ENCODE data around the gene FBXL16.
"Not testable (repeated sequence)": the region's sequence is repeated elsewhere in the genome, so short reads cannot be mapped to it uniquely, and the experiment has no call there.

FBXL16 gene

DNA sequence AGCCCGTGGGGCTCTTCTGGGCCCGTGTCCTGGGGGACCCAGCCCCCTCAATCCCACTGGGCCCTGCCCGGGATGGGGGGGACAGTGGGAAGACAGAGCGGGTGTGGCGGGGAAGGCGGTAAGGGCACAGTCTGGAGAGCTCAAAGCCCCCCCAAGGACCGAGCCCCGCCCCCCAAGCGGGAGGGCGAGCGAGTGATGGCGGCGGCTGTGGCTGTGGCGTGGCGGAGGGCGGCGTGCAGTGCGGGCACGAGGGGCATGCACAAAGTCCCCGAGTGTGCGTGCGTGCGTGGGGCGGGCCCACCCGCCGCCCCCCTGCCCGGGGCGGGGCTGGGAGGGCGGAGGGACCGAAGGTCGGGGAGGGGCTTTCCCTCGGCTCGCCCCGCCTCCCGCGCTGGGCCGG lies 11.8 kb downstream of the FBXL16 start:
- H4K8ac ChIP-seq (ENCODE audit: low read depth, low read length), result no peak overlapping the region
- no peak overlapping the region for H3K4me3 ChIP-seq (ENCODE audit: low read length)
- H3K27me3 ChIP-seq (ENCODE audit: insufficient read depth, low read length, poor library complexity), result peaks cover 25% of the 10 kb centered on the region
- H4K5ac ChIP-seq (ENCODE audit: low read length), result no peak overlapping the region
- H2BK120ac ChIP-seq (ENCODE audit: low read depth, low read length), result no peak overlapping the region
- H3K56ac ChIP-seq (ENCODE audit: low read length), result no peak overlapping the region
- H3K79me1 ChIP-seq (ENCODE audit: low read length), result peaks cover 9% of the 10 kb centered on the region
- no peaks in the 10 kb centered on the region for H3K36me3 ChIP-seq (ENCODE audit: control insufficient read depth, insufficient read depth, low read length)
- H3K23ac ChIP-seq (ENCODE audit: low read length), result no peak overlapping the region
- WGBS (ENCODE audit: extremely low coverage, insufficient coverage, low lambda C conversion rate), result no CpG with 5 or more reads among the region's 37 CpGs
- H3K4ac ChIP-seq (ENCODE audit: low read depth, low read length), result no peak overlapping the region
- no peak overlapping the region for H3K27ac ChIP-seq (ENCODE audit: low read depth, low read length)
- H3K4me2 ChIP-seq (ENCODE audit: low read length), result no peak overlapping the region
- no peaks in the 10 kb centered on the region for H3K79me2 ChIP-seq (ENCODE audit: control insufficient read depth, insufficient read depth, low read length)
- no peak overlapping the region for H3K18ac ChIP-seq (ENCODE audit: low read length)
- no peak overlapping the region for H2AK5ac ChIP-seq (ENCODE audit: low read length)
- peaks cover 3% of the 10 kb centered on the region for H3K4me1 ChIP-seq (ENCODE audit: control insufficient read depth, low read depth, low read length)
- H2BK5ac ChIP-seq (ENCODE audit: low read length), result no peak overlapping the region
- H3K9ac ChIP-seq (ENCODE audit: low read length), result no peak overlapping the region
- no peak for DNase-seq
- no peak overlapping the region for H2BK15ac ChIP-seq (replicated peaks; ENCODE audit: low read depth)

DNA sequence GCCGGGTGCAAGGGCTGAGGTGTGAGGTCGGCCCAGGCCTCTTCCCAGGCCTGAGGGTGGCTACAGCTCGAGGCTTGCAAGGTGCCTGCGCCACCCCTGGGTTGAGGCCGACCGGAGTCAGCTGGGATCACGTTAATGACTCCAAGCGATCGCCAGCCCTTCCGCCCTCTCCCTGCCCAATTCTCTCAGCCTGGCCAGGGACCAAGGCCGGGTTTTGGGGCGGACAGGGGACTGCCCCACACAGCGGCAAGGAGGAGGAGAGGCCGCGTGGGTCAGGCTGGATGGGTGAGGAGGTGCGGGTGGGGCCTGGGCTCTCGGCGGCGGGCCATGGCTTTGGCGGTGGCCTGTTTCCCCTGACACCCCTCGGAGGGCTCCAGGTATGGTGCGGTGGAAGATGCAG lies 12.2 kb downstream of the FBXL16 start:
- Histone ChIP-seq H2BK15ac (replicated peaks; ENCODE audit: low read depth) (no peak overlapping the region), H3K4me1 (ENCODE audit: control insufficient read depth, low read depth, low read length) (peaks cover 3% of the 10 kb centered on the region), H3K23ac (ENCODE audit: low read length) (no peak overlapping the region), H3K27me3 (ENCODE audit: insufficient read depth, low read length, poor library complexity) (peaks cover 25% of the 10 kb centered on the region), H4K5ac (ENCODE audit: low read length) (no peak overlapping the region), H3K56ac (ENCODE audit: low read length) (no peak overlapping the region), H2BK5ac (ENCODE audit: low read length) (no peak overlapping the region), H3K36me3 (ENCODE audit: control insufficient read depth, insufficient read depth, low read length) (no peaks in the 10 kb centered on the region), H3K27ac (ENCODE audit: low read depth, low read length) (no peak overlapping the region), H3K79me1 (ENCODE audit: low read length) (peaks cover 9% of the 10 kb centered on the region), H3K79me2 (ENCODE audit: control insufficient read depth, insufficient read depth, low read length) (no peaks in the 10 kb centered on the region), H2BK120ac (ENCODE audit: low read depth, low read length) (no peak overlapping the region), H3K4ac (ENCODE audit: low read depth, low read length) (no peak overlapping the region), H3K18ac (ENCODE audit: low read length) (no peak overlapping the region), H3K4me3 (ENCODE audit: low read length) (no peak overlapping the region), H4K8ac (ENCODE audit: low read depth, low read length) (no peak overlapping the region), H3K4me2 (ENCODE audit: low read length) (no peak overlapping the region), H2AK5ac (ENCODE audit: low read length) (no peak overlapping the region), H3K9ac (ENCODE audit: low read length) (no peak overlapping the region)
- no CpG with 5 or more reads among the region's 22 CpGs for WGBS (ENCODE audit: extremely low coverage, insufficient coverage, low lambda C conversion rate)
- DNase-seq, result no peak

DNA sequence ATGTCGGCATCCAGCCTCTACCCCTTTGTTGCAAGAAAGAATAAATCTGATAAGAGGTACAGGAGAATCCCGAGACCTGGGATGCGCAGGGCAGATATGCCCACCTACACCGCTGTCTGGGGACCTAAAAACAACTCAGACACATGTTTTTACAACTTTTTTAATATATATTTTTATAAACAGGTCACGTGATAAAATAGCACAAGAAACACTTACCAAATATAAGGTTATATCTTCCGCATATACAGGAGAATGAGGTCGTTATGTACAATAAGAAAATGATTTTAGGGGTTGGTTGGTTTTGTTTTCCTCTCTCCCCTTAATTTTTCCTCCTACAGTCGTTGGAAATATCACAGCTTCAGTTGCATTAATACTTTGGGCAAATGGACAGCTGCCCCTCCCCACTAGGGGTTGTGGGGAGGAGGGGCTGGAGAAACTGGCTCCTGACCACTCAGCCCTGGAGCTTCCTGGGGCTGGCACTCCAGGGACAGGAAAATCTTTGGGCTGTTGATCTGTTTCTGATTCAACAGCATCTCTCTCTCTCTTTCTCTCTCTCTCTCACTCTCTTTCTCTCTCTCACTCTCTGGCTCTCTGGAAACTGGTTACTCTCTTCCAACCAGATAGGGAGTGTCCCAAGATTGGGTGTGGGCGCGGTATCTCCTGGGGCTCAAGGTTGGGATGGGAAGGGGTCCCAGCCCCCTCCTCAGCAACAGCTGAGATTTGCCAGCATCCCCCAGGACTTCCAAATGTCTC lies 13.1 kb downstream of the FBXL16 start:
- Histone ChIP-seq H3K36me3 (ENCODE audit: control insufficient read depth, insufficient read depth, low read length) (no peaks in the 10 kb centered on the region), H3K18ac (ENCODE audit: low read length) (no peak overlapping the region), H3K4ac (ENCODE audit: low read depth, low read length) (no peak overlapping the region), H3K4me3 (ENCODE audit: low read length) (no peak overlapping the region), H3K79me1 (ENCODE audit: low read length) (peaks cover 9% of the 10 kb centered on the region), H3K23ac (ENCODE audit: low read length) (no peak overlapping the region), H2AK5ac (ENCODE audit: low read length) (no peak overlapping the region), H4K8ac (ENCODE audit: low read depth, low read length) (no peak overlapping the region), H3K56ac (ENCODE audit: low read length) (no peak overlapping the region), H3K27ac (ENCODE audit: low read depth, low read length) (no peak overlapping the region), H2BK120ac (ENCODE audit: low read depth, low read length) (no peak overlapping the region), H3K27me3 (ENCODE audit: insufficient read depth, low read length, poor library complexity) (peaks cover 25% of the 10 kb centered on the region), H2BK15ac (replicated peaks; ENCODE audit: low read depth) (no peak overlapping the region), H2BK5ac (ENCODE audit: low read length) (no peak overlapping the region), H4K5ac (ENCODE audit: low read length) (no peak overlapping the region), H3K9ac (ENCODE audit: low read length) (no peak overlapping the region), H3K4me1 (ENCODE audit: control insufficient read depth, low read depth, low read length) (peaks cover 3% of the 10 kb centered on the region), H3K79me2 (ENCODE audit: control insufficient read depth, insufficient read depth, low read length) (no peaks in the 10 kb centered on the region), H3K4me2 (ENCODE audit: low read length) (no peak overlapping the region)
- no peak for DNase-seq
- WGBS (ENCODE audit: extremely low coverage, insufficient coverage, low lambda C conversion rate), result no CpG with 5 or more reads among the region's 10 CpGs

DNA sequence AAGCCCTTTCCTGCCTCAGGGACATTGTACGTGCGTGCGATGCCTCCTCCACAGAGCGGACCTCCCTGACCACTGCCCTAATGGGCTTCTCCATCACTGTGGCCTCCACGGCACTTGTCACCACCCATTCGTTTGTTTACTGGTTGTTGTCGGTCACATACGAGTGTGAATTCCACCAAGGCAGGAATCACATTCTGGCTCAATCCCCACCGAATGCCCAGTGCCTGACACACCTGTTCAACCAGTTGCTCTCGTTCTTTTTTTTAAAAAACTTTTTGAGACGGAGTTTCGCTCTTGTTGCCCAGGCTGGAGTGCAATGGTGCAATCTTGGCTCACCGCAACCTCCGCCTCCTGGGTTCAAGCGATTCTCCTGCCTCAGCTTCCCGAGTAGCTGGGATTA lies 14.4 kb downstream of the FBXL16 start:
- not testable (repeated sequence) for H2AK5ac ChIP-seq (ENCODE audit: low read length); H3K4me2 ChIP-seq (ENCODE audit: low read length); H3K79me1 ChIP-seq (ENCODE audit: low read length); H2BK120ac ChIP-seq (ENCODE audit: low read depth, low read length); DNase-seq; H3K56ac ChIP-seq (ENCODE audit: low read length); H3K27ac ChIP-seq (ENCODE audit: low read depth, low read length); H3K4me3 ChIP-seq (ENCODE audit: low read length); H2BK5ac ChIP-seq (ENCODE audit: low read length); H2BK15ac ChIP-seq (replicated peaks; ENCODE audit: low read depth); H3K36me3 ChIP-seq (ENCODE audit: control insufficient read depth, insufficient read depth, low read length); H3K79me2 ChIP-seq (ENCODE audit: control insufficient read depth, insufficient read depth, low read length); H3K4ac ChIP-seq (ENCODE audit: low read depth, low read length); H3K4me1 ChIP-seq (ENCODE audit: control insufficient read depth, low read depth, low read length); H3K9ac ChIP-seq (ENCODE audit: low read length); H4K8ac ChIP-seq (ENCODE audit: low read depth, low read length); H3K18ac ChIP-seq (ENCODE audit: low read length); H3K23ac ChIP-seq (ENCODE audit: low read length); H4K5ac ChIP-seq (ENCODE audit: low read length)
- peaks cover 25% of the 10 kb centered on the region for H3K27me3 ChIP-seq (ENCODE audit: insufficient read depth, low read length, poor library complexity)
- no CpG with 5 or more reads among the region's 16 CpGs for WGBS (ENCODE audit: extremely low coverage, insufficient coverage, low lambda C conversion rate)

DNA sequence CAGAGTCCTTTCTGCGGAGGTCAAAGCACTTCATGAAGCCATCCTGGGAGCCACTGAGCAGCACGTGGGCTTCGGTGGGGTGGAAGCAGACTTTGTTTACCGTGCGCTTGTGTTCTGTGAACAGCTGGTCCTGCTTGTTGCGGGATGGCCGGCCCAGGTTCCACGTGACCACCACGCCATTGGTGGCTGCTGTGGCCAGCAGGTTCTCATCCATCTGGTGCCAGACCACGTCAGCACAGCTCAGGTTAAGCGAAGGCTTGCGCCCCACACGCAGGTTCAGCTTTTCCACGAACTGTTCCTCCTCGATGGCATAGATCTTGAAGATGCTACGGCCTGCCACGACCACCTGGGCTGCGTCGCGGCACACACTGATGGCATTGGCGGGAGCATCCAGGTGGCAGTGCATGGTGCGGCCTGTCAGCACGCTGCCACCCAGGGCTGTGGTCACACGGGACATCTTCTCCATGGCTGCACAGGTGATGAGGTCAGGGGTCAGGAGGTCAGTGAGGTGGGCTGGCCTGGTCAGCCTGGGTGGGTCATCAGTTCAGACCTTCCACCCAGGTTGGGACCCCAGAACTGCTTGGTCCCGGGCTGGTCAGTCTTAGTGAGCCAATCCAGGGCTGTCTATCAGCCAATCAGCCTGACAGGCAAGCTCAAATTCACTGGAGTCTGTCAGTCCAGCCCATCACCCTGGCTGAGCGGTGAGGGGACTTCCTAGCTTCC lies 16.3 kb downstream of the FBXL16 start:
- no peak for DNase-seq
- Histone ChIP-seq H3K79me2 (ENCODE audit: control insufficient read depth, insufficient read depth, low read length) (no peaks in the 10 kb centered on the region), H3K18ac (ENCODE audit: low read length) (no peak overlapping the region), H4K8ac (ENCODE audit: low read depth, low read length) (no peak overlapping the region), H3K23ac (ENCODE audit: low read length) (no peak overlapping the region), H3K4me1 (ENCODE audit: control insufficient read depth, low read depth, low read length) (peaks cover 3% of the 10 kb centered on the region), H3K79me1 (ENCODE audit: low read length) (peaks cover 9% of the 10 kb centered on the region), H3K27ac (ENCODE audit: low read depth, low read length) (no peak overlapping the region), H3K27me3 (ENCODE audit: insufficient read depth, low read length, poor library complexity) (peaks cover 16% of the 10 kb centered on the region), H2BK15ac (replicated peaks; ENCODE audit: low read depth) (no peak overlapping the region), H3K56ac (ENCODE audit: low read length) (peak overlapping the region; percentile 93), H4K5ac (ENCODE audit: low read length) (no peak overlapping the region), H3K4me3 (ENCODE audit: low read length) (peak overlapping the region; percentile 85), H3K9ac (ENCODE audit: low read length) (peak overlapping the region; percentile 92), H3K4me2 (ENCODE audit: low read length) (peak overlapping the region; percentile 98), H2BK120ac (ENCODE audit: low read depth, low read length) (no peak overlapping the region), H2BK5ac (ENCODE audit: low read length) (no peak overlapping the region), H2AK5ac (ENCODE audit: low read length) (peak overlapping the region; percentile 81), H3K4ac (ENCODE audit: low read depth, low read length) (no peak overlapping the region), H3K36me3 (ENCODE audit: control insufficient read depth, insufficient read depth, low read length) (no peaks in the 10 kb centered on the region)
- no CpG with 5 or more reads among the region's 26 CpGs for WGBS (ENCODE audit: extremely low coverage, insufficient coverage, low lambda C conversion rate)

All from mesendoderm (in vitro differentiated cells).